ENCODE results near the gene FBP2.

Gene FBP2

GRCh38 chr9:94563548-94563947 is 30.1 kb downstream of the FBP2 start:
- Histone ChIP-seq H3K4me1 (ENCODE audit: control insufficient read depth, low read length) (no peaks in the 10 kb centered on the region), H3K4me2 (ENCODE audit: low read length) (no peak overlapping the region), H3K36me3 (ENCODE audit: control insufficient read depth, low read length) (no peaks in the 10 kb centered on the region), H3K79me2 (ENCODE audit: control insufficient read depth, low read length) (no peaks in the 10 kb centered on the region), H3F3A (ENCODE audit: control insufficient read depth, insufficient read depth) (no peaks in the 10 kb centered on the region), H4K20me1 (ENCODE audit: control insufficient read depth, insufficient read depth, low read depth, low read length) (no peaks in the 10 kb centered on the region), H3K9me2 (replicated peaks; ENCODE audit: control insufficient read depth, low read length) (no peaks in the 10 kb centered on the region), H3K4me3 (ENCODE audit: low read length) (no peak overlapping the region), H3K27ac (ENCODE audit: low read depth, low read length) (no peak overlapping the region), H3K27me3 (ENCODE audit: control insufficient read depth, low read length) (no peaks in the 10 kb centered on the region), H3K9me3 (ENCODE audit: control insufficient read depth, insufficient read depth, low read length) (no peaks in the 10 kb centered on the region)
- TF ChIP-seq EZH2phosphoT487 (IDR thresholded peaks at IDR 0.05; ENCODE audit: borderline replicate concordance, low read length): no peak
- TF ChIP-seq, protein P1, sequence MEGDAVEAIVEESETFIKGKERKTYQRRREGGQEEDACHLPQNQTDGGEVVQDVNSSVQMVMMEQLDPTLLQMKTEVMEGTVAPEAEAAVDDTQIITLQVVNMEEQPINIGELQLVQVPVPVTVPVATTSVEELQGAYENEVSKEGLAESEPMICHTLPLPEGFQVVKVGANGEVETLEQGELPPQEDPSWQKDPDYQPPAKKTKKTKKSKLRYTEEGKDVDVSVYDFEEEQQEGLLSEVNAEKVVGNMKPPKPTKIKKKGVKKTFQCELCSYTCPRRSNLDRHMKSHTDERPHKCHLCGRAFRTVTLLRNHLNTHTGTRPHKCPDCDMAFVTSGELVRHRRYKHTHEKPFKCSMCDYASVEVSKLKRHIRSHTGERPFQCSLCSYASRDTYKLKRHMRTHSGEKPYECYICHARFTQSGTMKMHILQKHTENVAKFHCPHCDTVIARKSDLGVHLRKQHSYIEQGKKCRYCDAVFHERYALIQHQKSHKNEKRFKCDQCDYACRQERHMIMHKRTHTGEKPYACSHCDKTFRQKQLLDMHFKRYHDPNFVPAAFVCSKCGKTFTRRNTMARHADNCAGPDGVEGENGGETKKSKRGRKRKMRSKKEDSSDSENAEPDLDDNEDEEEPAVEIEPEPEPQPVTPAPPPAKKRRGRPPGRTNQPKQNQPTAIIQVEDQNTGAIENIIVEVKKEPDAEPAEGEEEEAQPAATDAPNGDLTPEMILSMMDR (IDR thresholded peaks at IDR 0.05; ENCODE audit: low read depth, low read length, poor library complexity, severe bottlenecking): no peak

DNA sequence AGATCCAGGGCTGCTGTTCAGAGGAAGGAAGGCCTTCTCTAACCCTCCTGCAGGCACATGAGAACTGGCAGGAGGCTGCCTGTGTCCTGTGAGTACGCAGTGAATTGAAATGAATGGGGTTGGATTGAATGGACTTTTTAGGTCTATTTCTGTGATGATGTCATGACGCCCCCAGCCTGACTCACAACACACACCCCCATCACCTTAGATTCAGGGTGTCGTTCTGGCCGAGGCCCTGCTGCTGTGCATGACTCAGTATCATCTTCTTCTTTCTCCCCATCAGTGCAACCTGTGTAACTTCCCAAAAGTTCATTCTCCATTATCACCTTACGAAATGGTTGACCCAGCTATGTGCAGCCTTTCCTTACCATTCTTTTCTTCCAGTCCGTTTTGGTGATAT is 33.4 kb downstream of the FBP2 start:
- H3K27ac ChIP-seq (ENCODE audit: low read depth, low read length): no peak overlapping the region
- H3K27me3 ChIP-seq (ENCODE audit: control insufficient read depth, low read length): no peaks in the 10 kb centered on the region
- no peaks in the 10 kb centered on the region for H3K36me3 ChIP-seq (ENCODE audit: control insufficient read depth, low read length)
- no peaks in the 10 kb centered on the region for H3K9me2 ChIP-seq (replicated peaks; ENCODE audit: control insufficient read depth, low read length)
- no peaks in the 10 kb centered on the region for H3K79me2 ChIP-seq (ENCODE audit: control insufficient read depth, low read length)
- H3K4me2 ChIP-seq (ENCODE audit: low read length): no peak overlapping the region
- H3K4me3 ChIP-seq (ENCODE audit: low read length): no peak overlapping the region
- no peaks in the 10 kb centered on the region for H3K9me3 ChIP-seq (ENCODE audit: control insufficient read depth, insufficient read depth, low read length)
- H3K4me1 ChIP-seq (ENCODE audit: control insufficient read depth, low read length): no peaks in the 10 kb centered on the region
- no peaks in the 10 kb centered on the region for H3F3A ChIP-seq (ENCODE audit: control insufficient read depth, insufficient read depth)
- TF ChIP-seq, protein P1 (IDR thresholded peaks at IDR 0.05; ENCODE audit: low read depth, low read length, poor library complexity, severe bottlenecking): no peak
- TF ChIP-seq EZH2phosphoT487 (IDR thresholded peaks at IDR 0.05; ENCODE audit: borderline replicate concordance, low read length): no peak
- H4K20me1 ChIP-seq (ENCODE audit: control insufficient read depth, insufficient read depth, low read depth, low read length): no peaks in the 10 kb centered on the region

GRCh38 chr9:94557376-94557775 is 36.2 kb downstream of the FBP2 start:
- no peaks in the 10 kb centered on the region for H3K79me2 ChIP-seq (ENCODE audit: control insufficient read depth, low read length)
- H3F3A ChIP-seq (ENCODE audit: control insufficient read depth, insufficient read depth): no peaks in the 10 kb centered on the region
- H4K20me1 ChIP-seq (ENCODE audit: control insufficient read depth, insufficient read depth, low read depth, low read length): no peaks in the 10 kb centered on the region
- no peaks in the 10 kb centered on the region for H3K27me3 ChIP-seq (ENCODE audit: control insufficient read depth, low read length)
- H3K4me1 ChIP-seq (ENCODE audit: control insufficient read depth, low read length): no peaks in the 10 kb centered on the region
- H3K9me3 ChIP-seq (ENCODE audit: control insufficient read depth, insufficient read depth, low read length): no peaks in the 10 kb centered on the region
- H3K9me2 ChIP-seq (replicated peaks; ENCODE audit: control insufficient read depth, low read length): no peaks in the 10 kb centered on the region
- no peak overlapping the region for H3K27ac ChIP-seq (ENCODE audit: low read depth, low read length)
- no peak overlapping the region for H3K4me2 ChIP-seq (ENCODE audit: low read length)
- no peaks in the 10 kb centered on the region for H3K36me3 ChIP-seq (ENCODE audit: control insufficient read depth, low read length)
- no peak overlapping the region for H3K4me3 ChIP-seq (ENCODE audit: low read length)
- no peak for TF ChIP-seq EZH2phosphoT487 (IDR thresholded peaks at IDR 0.05; ENCODE audit: borderline replicate concordance, low read length)
- TF ChIP-seq, protein P1 (IDR thresholded peaks at IDR 0.05; ENCODE audit: low read depth, low read length, poor library complexity, severe bottlenecking): no peak

Data from DOHH2 (cell line).